Measurements from ENCODE around the gene DGKB. TPM values are rescaled to one million over a fixed set of nuclear protein-coding genes. Genes with fewer than 3 reads are reported as not detected.

Gene DGKB
- total and polyA plus RNA-seq, 2 donors from 2014 or later, result 0.26 to 1.5 TPM

- intact Hi-C loops (cut with DNase I), result no loop called here
- H3K9ac ChIP-seq (ENCODE audit: low read length in 3 of 3), result no peak overlapping the region
- no peaks in the 10 kb centered on the region for H3K27me3 ChIP-seq (ENCODE audit: control insufficient read depth, insufficient read depth, low read length)
- H3K4me1 ChIP-seq (ENCODE audit: control insufficient read depth in 2 of 3, insufficient read depth in 2 of 3, low read depth in 1 of 3, low read length in 3 of 3), result no peaks in the 10 kb centered on the region
- FAIRE-seq (no peak), DNase-seq (no peak)
- no peak overlapping the region for H3K4me3 ChIP-seq (ENCODE audit: low read length in 3 of 3)
- TF ChIP-seq, protein P1, sequence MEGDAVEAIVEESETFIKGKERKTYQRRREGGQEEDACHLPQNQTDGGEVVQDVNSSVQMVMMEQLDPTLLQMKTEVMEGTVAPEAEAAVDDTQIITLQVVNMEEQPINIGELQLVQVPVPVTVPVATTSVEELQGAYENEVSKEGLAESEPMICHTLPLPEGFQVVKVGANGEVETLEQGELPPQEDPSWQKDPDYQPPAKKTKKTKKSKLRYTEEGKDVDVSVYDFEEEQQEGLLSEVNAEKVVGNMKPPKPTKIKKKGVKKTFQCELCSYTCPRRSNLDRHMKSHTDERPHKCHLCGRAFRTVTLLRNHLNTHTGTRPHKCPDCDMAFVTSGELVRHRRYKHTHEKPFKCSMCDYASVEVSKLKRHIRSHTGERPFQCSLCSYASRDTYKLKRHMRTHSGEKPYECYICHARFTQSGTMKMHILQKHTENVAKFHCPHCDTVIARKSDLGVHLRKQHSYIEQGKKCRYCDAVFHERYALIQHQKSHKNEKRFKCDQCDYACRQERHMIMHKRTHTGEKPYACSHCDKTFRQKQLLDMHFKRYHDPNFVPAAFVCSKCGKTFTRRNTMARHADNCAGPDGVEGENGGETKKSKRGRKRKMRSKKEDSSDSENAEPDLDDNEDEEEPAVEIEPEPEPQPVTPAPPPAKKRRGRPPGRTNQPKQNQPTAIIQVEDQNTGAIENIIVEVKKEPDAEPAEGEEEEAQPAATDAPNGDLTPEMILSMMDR (IDR thresholded peaks at IDR 0.05; ENCODE audit: borderline replicate concordance, extremely low read depth, insufficient read depth), result no peak
- no peaks in the 10 kb centered on the region for H3K36me3 ChIP-seq (ENCODE audit: control insufficient read depth in 2 of 3, insufficient read depth in 3 of 3, low read length in 3 of 3)
- H3K27ac ChIP-seq (ENCODE audit: low read depth in 2 of 2, low read length in 2 of 2), result no peak overlapping the region
- no peaks in the 10 kb centered on the region for H3K9me3 ChIP-seq (ENCODE audit: control insufficient read depth in 2 of 3, insufficient read depth in 1 of 3, low read length in 3 of 3)
Observed at GRCh38 chr7:14271441-14271840, 631.1 kb downstream of the DGKB start.

- no peaks in the 10 kb centered on the region for H3K9me3 ChIP-seq (ENCODE audit: control insufficient read depth in 2 of 3, insufficient read depth in 1 of 3, low read length in 3 of 3)
- TF ChIP-seq, protein P1 (IDR thresholded peaks at IDR 0.05; ENCODE audit: borderline replicate concordance, extremely low read depth, insufficient read depth), result no peak
- no peaks in the 10 kb centered on the region for H3K4me1 ChIP-seq (ENCODE audit: control insufficient read depth in 2 of 3, insufficient read depth in 2 of 3, low read depth in 1 of 3, low read length in 3 of 3)
- no peaks in the 10 kb centered on the region for H3K36me3 ChIP-seq (ENCODE audit: control insufficient read depth in 2 of 3, insufficient read depth in 3 of 3, low read length in 3 of 3)
- no peak overlapping the region for H3K9ac ChIP-seq (ENCODE audit: low read length in 3 of 3)
- intact Hi-C loops (cut with DNase I), result no loop called here
- no peak overlapping the region for H3K4me3 ChIP-seq (ENCODE audit: low read length in 3 of 3)
- DNase-seq (no peak), FAIRE-seq (no peak)
- H3K27ac ChIP-seq (ENCODE audit: low read depth in 2 of 2, low read length in 2 of 2), result no peak overlapping the region
- H3K27me3 ChIP-seq (ENCODE audit: control insufficient read depth, insufficient read depth, low read length), result no peaks in the 10 kb centered on the region
Observed at GRCh38 chr7:14270099-14270498, 632.5 kb downstream of the DGKB start.

- no peak for FAIRE-seq
- H3K4me3 ChIP-seq (ENCODE audit: low read length in 3 of 3), result no peak overlapping the region
- intact Hi-C loops (cut with DNase I), result no loop called here
Observed at GRCh38 chr7:14260011-14260410, 642.5 kb downstream of the DGKB start.

More at GRCh38 chr7:14260011-14260410, 642.5 kb downstream of the DGKB start:
- DNase-seq, result no peak
- Histone ChIP-seq H3K36me3 (ENCODE audit: control insufficient read depth in 2 of 3, insufficient read depth in 3 of 3, low read length in 3 of 3) (no peaks in the 10 kb centered on the region), H3K9ac (ENCODE audit: low read length in 3 of 3) (no peak overlapping the region), H3K9me3 (ENCODE audit: control insufficient read depth in 2 of 3, insufficient read depth in 1 of 3, low read length in 3 of 3) (no peaks in the 10 kb centered on the region), H3K4me1 (ENCODE audit: control insufficient read depth in 2 of 3, insufficient read depth in 2 of 3, low read depth in 1 of 3, low read length in 3 of 3) (no peaks in the 10 kb centered on the region), H3K27ac (ENCODE audit: low read depth in 2 of 2, low read length in 2 of 2) (no peak overlapping the region), H3K27me3 (ENCODE audit: control insufficient read depth, insufficient read depth, low read length) (no peaks in the 10 kb centered on the region)
- TF ChIP-seq, protein P1 (IDR thresholded peaks at IDR 0.05; ENCODE audit: borderline replicate concordance, extremely low read depth, insufficient read depth), result no peak

Measured in kidney (tissue), 14 donors.